Measurements from ENCODE around the gene ATXN10. TPM values are rescaled to one million over a fixed set of nuclear protein-coding genes. Genes with fewer than 3 reads are reported as not detected.
A peak's percentile ranks its signal among the peaks of the same experiment; 100 is the strongest.

Gene ATXN10
- total RNA-seq, 4 donors from 2014 or later, result 28.4 to 184 (median 66.3) TPM

DNA sequence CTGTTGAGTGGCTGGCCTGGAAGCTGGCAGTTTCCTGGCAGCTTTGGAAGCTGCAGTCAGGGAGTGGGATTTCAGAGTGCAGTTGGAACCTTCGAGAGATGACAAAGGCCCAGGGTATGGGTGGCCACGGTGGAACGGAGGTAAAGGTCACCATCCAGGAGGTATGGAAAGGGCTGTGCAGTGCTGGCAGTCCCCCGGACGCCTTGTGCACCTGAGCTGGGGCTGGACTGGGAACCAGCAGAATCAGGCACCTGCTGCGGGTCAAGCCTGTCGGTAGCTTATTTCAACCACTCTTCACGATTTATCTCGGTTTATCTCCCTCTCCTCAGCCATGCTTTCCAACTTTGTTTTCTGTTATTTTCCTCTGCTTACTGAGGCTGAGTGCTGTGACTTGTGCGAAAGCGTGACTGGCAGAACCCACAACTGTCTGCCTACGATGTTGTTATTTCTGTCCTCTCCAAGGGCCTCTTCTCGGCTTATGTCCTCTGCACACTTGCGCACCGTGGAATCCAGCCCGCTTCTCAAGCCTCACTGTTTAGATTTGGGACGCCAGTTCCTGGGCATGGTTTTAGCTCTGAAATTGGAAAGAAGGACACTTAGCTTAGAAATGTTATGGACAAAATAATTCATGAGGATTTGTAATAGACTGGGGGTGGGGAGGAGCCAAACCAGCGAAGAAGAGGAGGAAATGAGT is 24.0 kb upstream of the ATXN10 start:
- no peaks in the 10 kb centered on the region for H3K27me3 ChIP-seq
- peaks cover 0 to 8% (median 7%) of the 10 kb centered on the region in 4 donors for H3K4me1 ChIP-seq
- TF ChIP-seq, protein P1, sequence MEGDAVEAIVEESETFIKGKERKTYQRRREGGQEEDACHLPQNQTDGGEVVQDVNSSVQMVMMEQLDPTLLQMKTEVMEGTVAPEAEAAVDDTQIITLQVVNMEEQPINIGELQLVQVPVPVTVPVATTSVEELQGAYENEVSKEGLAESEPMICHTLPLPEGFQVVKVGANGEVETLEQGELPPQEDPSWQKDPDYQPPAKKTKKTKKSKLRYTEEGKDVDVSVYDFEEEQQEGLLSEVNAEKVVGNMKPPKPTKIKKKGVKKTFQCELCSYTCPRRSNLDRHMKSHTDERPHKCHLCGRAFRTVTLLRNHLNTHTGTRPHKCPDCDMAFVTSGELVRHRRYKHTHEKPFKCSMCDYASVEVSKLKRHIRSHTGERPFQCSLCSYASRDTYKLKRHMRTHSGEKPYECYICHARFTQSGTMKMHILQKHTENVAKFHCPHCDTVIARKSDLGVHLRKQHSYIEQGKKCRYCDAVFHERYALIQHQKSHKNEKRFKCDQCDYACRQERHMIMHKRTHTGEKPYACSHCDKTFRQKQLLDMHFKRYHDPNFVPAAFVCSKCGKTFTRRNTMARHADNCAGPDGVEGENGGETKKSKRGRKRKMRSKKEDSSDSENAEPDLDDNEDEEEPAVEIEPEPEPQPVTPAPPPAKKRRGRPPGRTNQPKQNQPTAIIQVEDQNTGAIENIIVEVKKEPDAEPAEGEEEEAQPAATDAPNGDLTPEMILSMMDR (IDR thresholded peaks at IDR 0.05), result no peak
- no peak for TF ChIP-seq POLR2A (IDR thresholded peaks at IDR 0.05)
- no peak overlapping the region for H3K27ac ChIP-seq
- H3K9me3 ChIP-seq, result no peaks in the 10 kb centered on the region
- no peaks in the 10 kb centered on the region for H3K36me3 ChIP-seq
- peak in 1 of 3 donors; percentile 35 for DNase-seq
- H3K4me3 ChIP-seq, result no peak overlapping the region

DNA sequence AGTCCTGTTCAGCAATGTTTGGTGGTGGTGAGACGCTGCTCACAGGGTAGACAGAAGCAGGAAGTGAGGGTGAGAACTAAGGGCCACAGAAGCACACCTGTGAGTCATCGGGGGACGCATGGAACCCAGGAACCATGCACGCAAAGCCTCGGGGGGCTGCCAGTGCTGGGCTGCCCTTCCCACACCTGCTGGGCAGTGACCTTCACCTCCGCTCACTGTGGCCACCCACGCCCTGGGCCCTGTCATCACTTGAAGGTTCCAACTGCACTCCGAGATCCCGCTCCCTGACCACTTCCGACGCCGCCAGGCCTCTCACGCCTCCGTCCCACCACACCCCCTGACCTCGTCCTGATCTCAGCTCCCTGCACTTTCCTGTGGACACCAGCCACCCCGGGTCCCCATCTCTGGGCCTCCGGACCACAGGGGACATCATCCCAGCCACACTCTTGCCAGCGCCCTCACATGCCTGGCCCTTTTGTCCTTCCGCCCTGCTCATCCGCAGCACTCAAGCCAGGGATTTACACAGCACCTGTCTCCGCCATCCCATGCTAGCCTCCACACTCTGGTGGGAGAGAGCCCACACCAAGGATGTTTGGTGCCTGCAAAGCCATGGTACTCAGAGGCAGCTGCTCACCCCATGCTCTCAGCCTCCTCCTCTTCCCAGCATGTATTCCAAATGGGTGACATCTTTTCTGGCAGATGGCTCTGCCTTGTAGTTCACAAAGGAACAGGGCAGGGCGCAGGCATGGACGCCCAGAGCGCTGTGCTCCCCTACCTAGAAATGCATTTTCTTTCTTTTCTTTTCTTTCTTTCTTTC is 23.1 kb upstream of the ATXN10 start:
- no peaks in the 10 kb centered on the region for H3K27me3 ChIP-seq

DNA sequence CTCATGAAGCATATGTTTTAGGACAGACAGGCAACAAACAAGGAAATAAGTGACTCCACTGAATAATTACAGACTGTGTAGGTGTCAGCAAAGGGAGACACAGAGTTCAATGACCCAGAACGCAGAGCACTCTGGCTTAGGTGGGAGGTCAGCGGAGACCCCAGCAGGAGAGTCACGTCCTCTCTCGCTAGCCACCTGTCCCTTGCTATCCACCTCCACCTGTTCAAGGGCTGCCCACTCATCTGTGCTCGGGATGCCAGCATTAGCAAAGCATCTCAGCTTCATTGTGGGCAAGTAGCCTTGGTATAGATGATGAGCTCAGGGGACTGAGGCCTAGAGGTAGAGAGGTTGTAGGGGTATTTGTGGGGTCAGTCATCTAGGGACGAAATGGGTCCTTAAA is 21.8 kb upstream of the ATXN10 start:
- H3K36me3 ChIP-seq, result no peaks in the 10 kb centered on the region
- peaks cover 0 to 8% (median 7%) of the 10 kb centered on the region in 4 donors for H3K4me1 ChIP-seq
- no peaks in the 10 kb centered on the region for H3K9me3 ChIP-seq
- DNase-seq, result no peak
- no peak overlapping the region for H3K4me3 ChIP-seq
- no peak for TF ChIP-seq POLR2A (IDR thresholded peaks at IDR 0.05)
- TF ChIP-seq, protein P1 (IDR thresholded peaks at IDR 0.05), result no peak
- H3K27me3 ChIP-seq, result no peaks in the 10 kb centered on the region
- no peak overlapping the region for H3K27ac ChIP-seq

More for the DNA sequence above, 23.1 kb upstream of the ATXN10 start:
- TF ChIP-seq, protein P1 (IDR thresholded peaks at IDR 0.05), result no peak
- TF ChIP-seq POLR2A (IDR thresholded peaks at IDR 0.05), result no peak
- peak in 1 of 3 donors; percentile 29 for DNase-seq
- Histone ChIP-seq H3K36me3 (no peaks in the 10 kb centered on the region), H3K27ac (no peak overlapping the region), H3K4me1 (peaks cover 0 to 8% (median 7%) of the 10 kb centered on the region in 4 donors), H3K4me3 (no peak overlapping the region), H3K9me3 (no peaks in the 10 kb centered on the region)

DNA sequence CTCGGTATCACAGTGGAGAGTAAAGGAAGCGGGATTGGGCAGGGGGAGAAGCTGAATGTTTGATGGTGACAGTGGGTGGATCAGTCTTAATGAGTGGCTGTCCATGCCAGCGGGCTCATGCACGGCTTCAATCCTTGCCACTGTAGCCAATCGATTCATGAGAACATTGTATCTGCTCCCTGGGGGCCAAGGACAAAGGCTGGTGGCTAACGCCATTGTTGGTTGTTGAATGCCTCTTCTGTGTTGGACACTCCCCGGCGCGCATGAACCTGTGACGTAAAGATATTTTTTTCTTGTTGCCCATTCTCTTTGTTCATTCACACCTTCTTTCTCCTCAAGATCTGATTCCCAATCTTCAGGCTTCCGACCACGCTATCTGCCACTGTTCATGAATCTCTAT is 20.9 kb upstream of the ATXN10 start:
- DNase-seq, result no peak
- no peaks in the 10 kb centered on the region for H3K27me3 ChIP-seq
- TF ChIP-seq POLR2A (IDR thresholded peaks at IDR 0.05), result no peak
- TF ChIP-seq, protein P1 (IDR thresholded peaks at IDR 0.05), result no peak

DNA sequence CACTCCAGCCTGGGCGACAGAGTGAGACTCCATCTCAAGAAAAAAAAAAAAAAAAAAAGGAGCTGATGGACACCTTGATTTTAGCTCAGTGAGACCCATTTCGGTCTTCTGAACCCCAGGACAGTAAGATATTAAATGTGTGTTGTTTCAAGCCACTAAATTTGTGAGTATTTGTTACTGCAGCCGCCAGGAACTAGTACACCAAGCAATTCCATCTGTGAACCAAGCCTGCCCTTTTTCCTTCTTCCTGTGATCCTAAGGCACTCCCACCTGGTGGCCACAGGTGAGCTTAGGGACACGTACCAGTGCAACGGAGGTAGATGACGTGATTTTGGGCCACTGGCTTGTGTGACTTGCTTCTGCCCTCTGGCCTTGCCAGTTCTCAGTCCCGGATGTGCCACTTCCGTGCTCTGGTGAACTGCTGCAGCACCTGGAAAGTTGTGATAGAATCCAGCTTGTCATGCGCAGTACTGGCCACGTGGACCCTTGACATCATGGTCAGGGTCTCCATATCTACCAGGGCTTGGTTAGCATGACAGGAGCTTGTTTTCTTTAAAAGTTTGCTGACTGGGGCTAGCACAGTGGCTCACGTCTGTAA is 19.6 kb upstream of the ATXN10 start:
- Histone ChIP-seq H3K36me3 (no peaks in the 10 kb centered on the region), H3K27me3 (no peaks in the 10 kb centered on the region), H3K4me1 (no peaks in the 10 kb centered on the region), H3K27ac (no peak overlapping the region), H3K9me3 (no peaks in the 10 kb centered on the region), H3K4me3 (no peak overlapping the region)
- TF ChIP-seq, protein P1 (IDR thresholded peaks at IDR 0.05), result no peak
- no peak for TF ChIP-seq POLR2A (IDR thresholded peaks at IDR 0.05)
- DNase-seq, result no peak

More for the DNA sequence above, 20.9 kb upstream of the ATXN10 start:
- no peak overlapping the region for H3K4me3 ChIP-seq
- no peaks in the 10 kb centered on the region for H3K9me3 ChIP-seq
- H3K27ac ChIP-seq, result no peak overlapping the region
- H3K4me1 ChIP-seq, result peaks cover 0 to 4% (median 2%) of the 10 kb centered on the region in 4 donors
- H3K36me3 ChIP-seq, result no peaks in the 10 kb centered on the region
